HepG2 (cell line): ENCODE measurements around the gene MARCHF4. TPM values are rescaled to one million over a fixed set of nuclear protein-coding genes. Genes with fewer than 3 reads are reported as not detected.

Experiments used
- CBX5 ChIP-seq: sonication (generic); formaldehyde crosslinking; IDR thresholded peaks from 2 replicates; pipeline ENCODE4 v1.4.0; 2020; ENCODE audit warnings: missing genetic modification reagents, borderline replicate concordance
- CCAR2 ChIP-seq: fragments of 200-400 bp; formaldehyde crosslinking; optimal IDR thresholded peaks from 2 replicates; pipeline ENCODE3; 2018; ENCODE audit warnings: low read depth, mild to moderate bottlenecking, low read length, moderate library complexity
- CREM ChIP-seq, 2 experiments: sonication (generic) in 1 of 2; formaldehyde crosslinking in 1 of 2; IDR thresholded peaks; 2 replicates each; pipeline versions ENCODE4 v1.4.0 to v1.6.1; 2016 to 2020; ENCODE audit warnings: antibody characterized with exemption in 1 of 2, mild to moderate bottlenecking in 1 of 2, missing genetic modification reagents in 1 of 2
- DMAP1 ChIP-seq: IDR thresholded peaks from 2 replicates; pipeline ENCODE4 v1.6.1; 2016
- GPN1 ChIP-seq: sonication (generic); formaldehyde crosslinking; IDR thresholded peaks from 2 replicates; pipeline ENCODE4 v1.5.1; 2020; ENCODE audit warnings: missing genetic modification reagents, borderline replicate concordance
- HDAC1 ChIP-seq: sonication (generic); formaldehyde crosslinking; IDR thresholded peaks from 2 replicates; pipeline ENCODE4 v1.5.1; 2020; ENCODE audit warnings: mild to moderate bottlenecking, missing genetic modification reagents
- MIER2 ChIP-seq: IDR thresholded peaks from 2 replicates; pipeline ENCODE4 v1.6.1; 2016; ENCODE audit warnings: missing biosample characterization, missing genetic modification reagents
- MLLT10 ChIP-seq: sonication (generic); formaldehyde crosslinking; IDR thresholded peaks from 2 replicates; pipeline ENCODE4 v1.4.0; 2020; ENCODE audit warnings: missing genetic modification reagents
- SP5 ChIP-seq: IDR thresholded peaks from 2 replicates; pipeline ENCODE4 v1.6.1; 2016; ENCODE audit warnings: low read depth, borderline replicate concordance
- SRSF4 ChIP-seq: fragments of 200-400 bp; formaldehyde crosslinking; IDR thresholded peaks from one replicate; pipeline ENCODE4 v1.6.1; 2018; ENCODE audit warnings: mild to moderate bottlenecking, low read depth, low read length, moderate library complexity; ENCODE audit not compliant: poor library complexity, severe bottlenecking
- SRY ChIP-seq: sonication (generic); formaldehyde crosslinking; IDR thresholded peaks from 2 replicates; pipeline ENCODE4 v1.8.0; 2022; ENCODE audit warnings: mild to moderate bottlenecking, missing genetic modification reagents
- TOPORS ChIP-seq: sonication (generic); formaldehyde crosslinking; IDR thresholded peaks from 2 replicates; pipeline ENCODE4 v1.8.0; 2023; ENCODE audit warnings: mild to moderate bottlenecking, missing genetic modification reagents
- ZBTB21 ChIP-seq: sonication (generic); formaldehyde crosslinking; IDR thresholded peaks from 2 replicates; pipeline ENCODE4 v1.4.0; 2020; ENCODE audit warnings: missing genetic modification reagents
- ZFP82 ChIP-seq: sonication (generic); formaldehyde crosslinking; IDR thresholded peaks from 2 replicates; pipeline ENCODE4 v1.5.1; 2020; ENCODE audit warnings: mild to moderate bottlenecking, missing genetic modification reagents, borderline replicate concordance
- ZNF251 ChIP-seq: sonication (generic); formaldehyde crosslinking; IDR thresholded peaks from 2 replicates; pipeline ENCODE4 v1.9.0; 2021; ENCODE audit warnings: mild to moderate bottlenecking, missing genetic modification reagents
- ZNF280D ChIP-seq: sonication (generic); formaldehyde crosslinking; IDR thresholded peaks from 2 replicates; pipeline ENCODE4 v1.5.1; 2020; ENCODE audit warnings: mild to moderate bottlenecking, missing genetic modification reagents
- ZNF362 ChIP-seq: sonication (generic); formaldehyde crosslinking; IDR thresholded peaks from 2 replicates; pipeline ENCODE4 v1.4.0; 2020; ENCODE audit warnings: missing genetic modification reagents, mild to moderate bottlenecking, borderline replicate concordance
- ZNF513 ChIP-seq: sonication (generic); formaldehyde crosslinking; conservative IDR thresholded peaks from 2 replicates; pipeline ENCODE4 v1.5.0; 2020; ENCODE audit warnings: missing genetic modification reagents
- ZNF879 ChIP-seq: sonication (generic); formaldehyde crosslinking; IDR thresholded peaks from 2 replicates; pipeline ENCODE4 v1.8.1; 2023; ENCODE audit warnings: missing genetic modification reagents
- ZSCAN31 ChIP-seq: sonication (generic); formaldehyde crosslinking; IDR thresholded peaks from 2 replicates; pipeline ENCODE4 v1.5.0; 2020; ENCODE audit warnings: low read depth, mild to moderate bottlenecking, missing genetic modification reagents
- polyA plus RNA-seq, 8 experiments: library from polyadenylated mRNA; depleted of rRNA in 3 of 8; stranded (reverse) in 7 of 8; unstranded in 1 of 8; fragments of >200 nt; fragmentation: Illumina TruSeq in 4 of 8; extraction: Trizol in 4 of 8; gene quantifications; 2 replicates each; pipeline versions ENCODE4 v1.2.1 to v1.2.3, GENCODE V29; 2011 to 2016; ENCODE audit warnings: low read depth in 4 of 8, missing spikeins in 1 of 8, mixed read lengths in 1 of 8; ENCODE audit not compliant: insufficient read depth in 1 of 8
- total RNA-seq, 5 experiments: library from RNA; depleted of rRNA; stranded (reverse); fragments of >200 nt; fragmentation: Illumina TruSeq; extraction: Trizol; gene quantifications; 2 replicates each; pipeline ENCODE4 v1.2.3, GENCODE V29; 2016; ENCODE audit warnings: low read depth in 1 of 5
- TF ChIP-seq, protein P1 (sequence below): IDR thresholded peaks from 2 replicates; pipeline ENCODE4 v1.6.1; 2016; ENCODE audit warnings: low read depth, borderline replicate concordance

The MARCHF4 gene
- total and polyA plus RNA-seq, 2 of the 13 experiments (the other 11 are each of a cell fraction or from before 2014, with no cell fraction given), result not detected

- TF ChIP-seq ZNF513 (CRISPR knock-in tag), result 0 out of 2 replicates have a peak, but pooled peaks have one; percentile 27
- TF ChIP-seq SP5 (CRISPR knock-in tag), result peak; percentile 43; the same call in 1 of the 2 replicates
- peak; percentile 85 for TF ChIP-seq HDAC1 (CRISPR knock-in tag)
- TF ChIP-seq, protein P1, sequence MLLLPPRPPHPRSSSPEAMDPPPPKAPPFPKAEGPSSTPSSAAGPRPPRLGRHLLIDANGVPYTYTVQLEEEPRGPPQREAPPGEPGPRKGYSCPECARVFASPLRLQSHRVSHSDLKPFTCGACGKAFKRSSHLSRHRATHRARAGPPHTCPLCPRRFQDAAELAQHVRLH, result peak; percentile 91; the same call in 1 of the 2 replicates
- TF ChIP-seq CREM (IDR thresholded peaks at IDR 0.05), result peak; percentile 100
- peak; percentile 3; the same call in 1 of the 2 replicates for TF ChIP-seq CREM (CRISPR knock-in tag; IDR thresholded peaks at IDR 0.05)
- peak; percentile 87; the same call in 1 of the 2 replicates for TF ChIP-seq ZNF879
- no peak for TF ChIP-seq MLLT10
- no peak for TF ChIP-seq ZNF251 (CRISPR knock-in tag)
- TF ChIP-seq ZFP82, result peak; percentile 86; the same call in 1 of the 2 replicates
- peak; percentile 76; the same call in 1 of the 2 replicates for TF ChIP-seq ZNF280D (CRISPR knock-in tag)
- peak; percentile 93 for TF ChIP-seq DMAP1 (CRISPR knock-in tag)
- peak; percentile 96 for TF ChIP-seq SRY
- 0 out of 2 replicates have a peak, but pooled peaks have one; percentile 25 for TF ChIP-seq ZNF362
- TF ChIP-seq CBX5, result peak; percentile 42; the same call in 1 of the 2 replicates
- 0 out of 2 replicates have a peak, but pooled peaks have one; percentile 76 for TF ChIP-seq GPN1 (CRISPR knock-in tag)
- TF ChIP-seq TOPORS (CRISPR knock-in tag), result 0 out of 2 replicates have a peak, but pooled peaks have one; percentile 67
- TF ChIP-seq CCAR2, result no peak
- peak; percentile 81 for TF ChIP-seq ZSCAN31 (CRISPR knock-in tag)
- no peak for TF ChIP-seq SRSF4
- peak; percentile 69 for TF ChIP-seq MIER2 (CRISPR knock-in tag)
- 0 out of 2 replicates have a peak, but pooled peaks have one; percentile 50 for TF ChIP-seq ZBTB21 (CRISPR knock-in tag)
- TF ChIP-seq, all 625 proteins: peak for 356
These were observed 40.0 kb upstream of the MARCHF4 start, which contains the start of gene SMARCAL1 (continued) for GRCh38 chr2:216412022-216412999.
